Measurements from ENCODE around the gene FTO. TPM values are rescaled to one million over a fixed set of nuclear protein-coding genes. Genes with fewer than 3 reads are reported as not detected.

The FTO gene
- total RNA-seq, 4 donors from 2014 or later, result 21.3 to 50.5 (median 40.8) TPM

DNA sequence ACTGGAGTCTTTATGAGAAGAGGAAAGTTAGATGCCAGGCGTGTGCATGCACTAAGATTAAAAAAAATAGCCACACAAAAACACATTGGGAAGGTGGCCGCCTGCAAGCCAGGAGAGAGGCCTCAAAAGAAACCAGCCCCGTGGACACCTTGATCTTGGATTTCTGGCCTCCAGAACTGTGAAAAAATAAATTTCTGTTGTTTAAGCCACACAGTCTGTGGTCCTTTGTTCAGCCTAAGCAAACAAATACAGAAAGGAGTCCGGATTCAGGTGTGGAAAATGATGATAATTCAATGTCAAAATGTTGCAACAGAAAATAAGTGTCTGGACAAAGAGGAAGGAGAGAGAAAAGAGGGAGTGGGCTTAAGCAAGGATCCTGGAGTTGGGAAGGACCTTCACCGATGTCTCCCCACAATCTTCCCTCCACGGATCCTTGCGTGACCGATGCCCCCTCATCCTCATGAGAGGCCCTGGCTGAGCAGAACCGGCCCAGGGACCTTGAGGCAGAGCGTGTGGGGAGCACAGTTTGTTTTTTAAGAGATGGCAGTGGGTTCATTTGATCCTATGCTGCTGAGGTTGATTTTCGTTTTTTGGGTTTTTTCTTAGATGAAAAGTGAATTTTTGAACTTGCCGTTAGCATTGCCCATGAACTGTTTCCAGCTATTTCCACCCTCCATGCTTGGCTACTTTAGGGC, 449.4 kb downstream of the FTO start:
- H3K27ac ChIP-seq, result no peak overlapping the region
- no peaks in the 10 kb centered on the region for H3K4me1 ChIP-seq
- H3K4me3 ChIP-seq, result no peak overlapping the region
- 83 to 89% methylated on average over 12 of the region's 12 CpGs for whole genome bisulfite sequencing, 2 donors (ENCODE audit: low coverage in 1 of 2)
- H3K36me3 ChIP-seq, result no peaks in the 10 kb centered on the region
- no peaks in the 10 kb centered on the region for H3K9me3 ChIP-seq
- in situ Hi-C loops (cut with MboI; ENCODE audit: low pct_ligation_motif_present in 1 of 4, low pct_unique_long_range_greater_than_20kb in 1 of 4, low sequenced_read_pairs in 3 of 4), result no loop called here
- TF ChIP-seq EP300 (IDR thresholded peaks at IDR 0.05; ENCODE audit: low read depth) (no peak), POLR2A (IDR thresholded peaks at IDR 0.05) (no peak)
- no peak for DNase-seq
- intact Hi-C loops (cut with DNase I; ENCODE audit: low total_unique reads), result loop anchor here (5.0 kb wide), 1 partner anchor 561 kb away; no protein-coding TSS in a partner anchor
- peaks cover 3% of the 10 kb centered on the region for H3K27me3 ChIP-seq

DNA sequence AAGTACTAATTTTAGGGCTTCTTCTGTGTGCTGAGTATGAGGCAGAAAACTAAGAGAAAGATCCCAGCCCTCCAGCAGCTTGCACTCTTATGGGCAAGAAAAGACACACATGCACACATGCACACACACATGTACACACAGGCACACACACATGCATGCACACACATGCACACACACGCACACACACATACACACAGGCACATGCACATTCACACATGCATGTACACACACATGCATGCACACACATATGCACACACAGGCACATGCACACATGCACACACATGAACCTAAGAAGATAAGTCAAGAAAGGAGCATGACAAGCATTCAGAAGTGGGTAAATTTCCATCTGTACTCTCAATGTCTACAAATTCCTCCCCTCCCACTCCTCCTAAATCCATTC, 452.4 kb downstream of the FTO start:
- Histone ChIP-seq H3K27me3 (peaks cover 2% of the 10 kb centered on the region), H3K9me3 (no peaks in the 10 kb centered on the region), H3K4me3 (no peak overlapping the region), H3K27ac (no peak overlapping the region), H3K4me1 (no peaks in the 10 kb centered on the region), H3K36me3 (no peaks in the 10 kb centered on the region)
- DNase-seq, result no peak
- TF ChIP-seq POLR2AphosphoS5 (IDR thresholded peaks at IDR 0.05) (no peak), EP300 (IDR thresholded peaks at IDR 0.05; ENCODE audit: low read depth) (no peak), POLR2A (IDR thresholded peaks at IDR 0.05) (no peak)
- TF ChIP-seq, protein P1, sequence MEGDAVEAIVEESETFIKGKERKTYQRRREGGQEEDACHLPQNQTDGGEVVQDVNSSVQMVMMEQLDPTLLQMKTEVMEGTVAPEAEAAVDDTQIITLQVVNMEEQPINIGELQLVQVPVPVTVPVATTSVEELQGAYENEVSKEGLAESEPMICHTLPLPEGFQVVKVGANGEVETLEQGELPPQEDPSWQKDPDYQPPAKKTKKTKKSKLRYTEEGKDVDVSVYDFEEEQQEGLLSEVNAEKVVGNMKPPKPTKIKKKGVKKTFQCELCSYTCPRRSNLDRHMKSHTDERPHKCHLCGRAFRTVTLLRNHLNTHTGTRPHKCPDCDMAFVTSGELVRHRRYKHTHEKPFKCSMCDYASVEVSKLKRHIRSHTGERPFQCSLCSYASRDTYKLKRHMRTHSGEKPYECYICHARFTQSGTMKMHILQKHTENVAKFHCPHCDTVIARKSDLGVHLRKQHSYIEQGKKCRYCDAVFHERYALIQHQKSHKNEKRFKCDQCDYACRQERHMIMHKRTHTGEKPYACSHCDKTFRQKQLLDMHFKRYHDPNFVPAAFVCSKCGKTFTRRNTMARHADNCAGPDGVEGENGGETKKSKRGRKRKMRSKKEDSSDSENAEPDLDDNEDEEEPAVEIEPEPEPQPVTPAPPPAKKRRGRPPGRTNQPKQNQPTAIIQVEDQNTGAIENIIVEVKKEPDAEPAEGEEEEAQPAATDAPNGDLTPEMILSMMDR (IDR thresholded peaks at IDR 0.05), result no peak
- in situ Hi-C loops (cut with MboI; ENCODE audit: low pct_ligation_motif_present in 1 of 4, low pct_unique_long_range_greater_than_20kb in 1 of 4, low sequenced_read_pairs in 3 of 4) (no loop called here), intact Hi-C loops (cut with DNase I; ENCODE audit: low total_unique reads) (no loop called here)
- WGBS, 2 donors (ENCODE audit: low coverage in 1 of 2), result 100% methylated on average over 1 of the region's 1 CpG; no CpG with 5 or more reads in 1 of the 2 donors

DNA sequence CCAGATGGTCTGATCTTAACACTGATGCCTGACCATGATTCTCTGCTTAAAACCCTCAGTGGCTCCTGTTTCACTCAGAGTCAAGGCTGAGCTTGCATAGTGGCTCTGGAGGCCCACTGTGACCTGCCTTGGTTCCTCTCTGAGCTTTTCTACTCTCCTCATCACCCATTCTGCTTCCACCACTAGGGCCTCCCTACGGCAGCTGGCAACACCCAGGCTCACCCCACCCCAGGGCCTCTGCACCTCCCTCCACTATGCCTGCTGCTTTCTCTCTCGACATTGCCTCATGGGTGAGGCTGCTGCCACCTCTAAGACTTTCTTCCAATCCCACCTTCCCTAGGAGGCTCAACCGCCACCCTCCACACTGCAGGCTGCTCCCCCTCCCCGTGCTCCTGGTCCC, 455.0 kb downstream of the FTO start:
- H3K27ac ChIP-seq, result no peak overlapping the region
- 83 to 86% methylated on average over 2 to 4 of the region's 4 CpGs for WGBS, 2 donors (ENCODE audit: low coverage in 1 of 2)
- no peak for DNase-seq
- in situ Hi-C loops (cut with MboI; ENCODE audit: low pct_ligation_motif_present in 1 of 4, low pct_unique_long_range_greater_than_20kb in 1 of 4, low sequenced_read_pairs in 3 of 4), result no loop called here
- intact Hi-C loops (cut with DNase I; ENCODE audit: low total_unique reads), result no loop called here
- no peak overlapping the region for H3K4me3 ChIP-seq
- TF ChIP-seq EP300 (IDR thresholded peaks at IDR 0.05; ENCODE audit: low read depth), result no peak
- TF ChIP-seq, protein P1 (IDR thresholded peaks at IDR 0.05), result no peak
- TF ChIP-seq POLR2AphosphoS5 (IDR thresholded peaks at IDR 0.05), result no peak
- TF ChIP-seq POLR2A (IDR thresholded peaks at IDR 0.05), result no peak
- H3K27me3 ChIP-seq, result no peaks in the 10 kb centered on the region
- no peaks in the 10 kb centered on the region for H3K4me1 ChIP-seq
- no peaks in the 10 kb centered on the region for H3K9me3 ChIP-seq
- no peaks in the 10 kb centered on the region for H3K36me3 ChIP-seq

DNA sequence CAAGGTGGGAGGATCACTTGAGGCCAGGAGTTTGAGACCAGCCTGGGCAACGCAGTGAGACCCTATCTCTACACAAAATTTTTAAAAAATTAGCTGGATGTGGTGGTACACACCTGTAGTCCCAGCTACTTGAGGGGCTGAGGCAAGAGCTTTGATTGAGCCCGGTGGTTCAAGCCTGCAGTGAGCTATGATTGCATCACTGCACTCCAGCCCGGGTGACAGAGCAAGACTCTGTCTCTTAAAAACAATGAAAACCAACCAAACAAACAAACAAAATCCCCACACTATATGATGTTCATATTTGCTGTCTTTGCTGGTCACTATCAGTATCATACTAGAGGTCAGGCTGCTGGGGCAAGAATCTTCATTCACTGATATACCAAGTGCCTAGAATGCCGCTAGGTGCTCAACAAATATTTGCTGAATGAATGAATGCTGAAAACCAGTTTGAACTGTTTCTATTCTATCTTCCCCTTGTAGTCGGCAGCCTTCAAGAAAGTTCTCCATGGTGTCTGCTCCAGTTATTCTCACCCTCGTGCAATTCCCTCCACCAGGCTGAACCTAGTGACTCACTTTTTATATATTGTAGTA, 455.6 kb downstream of the FTO start:
- TF ChIP-seq POLR2AphosphoS5 (IDR thresholded peaks at IDR 0.05) (no peak), POLR2A (IDR thresholded peaks at IDR 0.05) (no peak), EP300 (IDR thresholded peaks at IDR 0.05; ENCODE audit: low read depth) (no peak)
- TF ChIP-seq, protein P1 (IDR thresholded peaks at IDR 0.05), result no peak
- 55 to 72% methylated on average over 2 to 6 of the region's 6 CpGs for WGBS, 2 donors (ENCODE audit: low coverage in 1 of 2)
- Histone ChIP-seq H3K27me3 (no peaks in the 10 kb centered on the region), H3K4me1 (no peaks in the 10 kb centered on the region), H3K27ac (no peak overlapping the region), H3K9me3 (no peaks in the 10 kb centered on the region), H3K4me3 (no peak overlapping the region), H3K36me3 (no peaks in the 10 kb centered on the region)
- no peak for DNase-seq
- in situ Hi-C loops (cut with MboI; ENCODE audit: low pct_ligation_motif_present in 1 of 4, low pct_unique_long_range_greater_than_20kb in 1 of 4, low sequenced_read_pairs in 3 of 4) (no loop called here), intact Hi-C loops (cut with DNase I; ENCODE audit: low total_unique reads) (loop anchor here (1.0 kb wide), 1 partner anchor 28 kb away; no protein-coding TSS in a partner anchor)
